Keratinocyte (primary cell): ENCODE measurements around the gene APEH.

Source experiments
- CTCF ChIP-seq, 3 experiments: IDR thresholded peaks in 1 of 3; conservative IDR thresholded peaks in 1 of 3; optimal IDR thresholded peaks in 1 of 3; 2 replicates in 2 of 3; 3 replicates in 1 of 3; pipeline versions ENCODE3 to v1.5.1; 2011; ENCODE audit warnings: low read length in 3 of 3, mild to moderate bottlenecking in 3 of 3, moderate library complexity in 2 of 3, control low read depth in 1 of 3, inconsistent platforms in 1 of 3; ENCODE audit not compliant: insufficient read depth in 2 of 3; ENCODE audit errors: extremely low read depth in 1 of 3
- EZH2 ChIP-seq: IDR thresholded peaks from one replicate; pipeline ENCODE4 v1.6.1; 2012; ENCODE audit warnings: inconsistent platforms, mild to moderate bottlenecking, low read length, moderate library complexity

GRCh38 chr3:49626101-49626581, 48.0 kb upstream of the APEH start:
- TF ChIP-seq CTCF (optimal IDR thresholded peaks at IDR 0.05 in 1 of 3, IDR thresholded peaks at IDR 0.05 in 1 of 3, conservative IDR thresholded peaks at IDR 0.05 in 1 of 3; ENCODE audit: extremely low read depth in 1 of 3, insufficient read depth in 2 of 3, low read length in 3 of 3), result no peak
- no peak for TF ChIP-seq EZH2
